Measurements from ENCODE around the gene CREB5.

Gene CREB5

DNA sequence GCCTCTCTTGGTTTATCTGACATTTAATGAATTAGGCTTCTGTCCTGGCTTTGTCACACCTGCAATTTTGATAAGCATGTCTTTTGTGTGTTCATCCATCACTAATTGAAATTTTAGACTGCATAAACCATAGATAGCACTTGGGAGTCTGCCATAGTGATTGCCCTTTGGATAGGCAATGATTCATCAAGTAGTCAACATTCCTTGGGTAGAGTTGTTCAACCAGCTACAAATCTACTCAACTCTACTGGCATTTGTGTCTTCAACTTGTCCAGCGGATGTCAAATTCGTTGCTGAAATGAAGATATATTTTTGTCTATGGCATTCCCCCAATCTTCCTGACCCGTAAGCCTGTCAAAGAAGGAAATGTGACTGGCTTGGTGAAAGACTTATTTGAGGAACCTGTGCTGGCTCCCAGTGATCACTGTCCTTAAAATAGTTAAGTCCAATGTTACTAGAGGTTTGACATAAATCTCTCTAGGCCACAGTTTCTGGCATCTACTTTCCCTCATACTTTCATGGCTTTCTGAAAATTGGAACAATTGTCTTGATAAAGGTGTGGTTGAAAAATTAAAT, 33.7 kb upstream of the CREB5 start:
- ATAC-seq, result no peak
- TF ChIP-seq ARNTL (CRISPR knock-in tag; IDR thresholded peaks at IDR 0.05; ENCODE audit: borderline replicate concordance, low read depth), result no peak
- no peak for TF ChIP-seq GLIS3 (CRISPR knock-in tag; IDR thresholded peaks at IDR 0.05)
- no peak for TF ChIP-seq ZNF70 (CRISPR knock-in tag; IDR thresholded peaks at IDR 0.05)
- TF ChIP-seq ISL1 (CRISPR knock-in tag; IDR thresholded peaks at IDR 0.05), result peak; percentile 50
- TF ChIP-seq RARB (CRISPR knock-in tag; IDR thresholded peaks at IDR 0.05), result no peak

- no peak for ATAC-seq
- TF ChIP-seq ZC3H10 (CRISPR knock-in tag; IDR thresholded peaks at IDR 0.05) (no peak), ZNF70 (CRISPR knock-in tag; IDR thresholded peaks at IDR 0.05) (no peak), BACH2 (CRISPR knock-in tag; IDR thresholded peaks at IDR 0.05; ENCODE audit: borderline replicate concordance) (no peak), ISL1 (CRISPR knock-in tag; IDR thresholded peaks at IDR 0.05) (peak; percentile 28; the same call in 1 of the 2 replicates), PPARA (CRISPR knock-in tag; IDR thresholded peaks at IDR 0.05; ENCODE audit: borderline replicate concordance) (no peak)
These were observed 30.9 kb upstream of the CREB5 start for GRCh38 chr7:28381466-28381865.

- no peak for ATAC-seq
- TF ChIP-seq ZFP3 (CRISPR knock-in tag; IDR thresholded peaks at IDR 0.05) (no peak), ZNF565 (CRISPR knock-in tag; conservative IDR thresholded peaks at IDR 0.05; ENCODE audit: low read depth) (no peak)
These were observed 30.2 kb upstream of the CREB5 start for GRCh38 chr7:28382144-28382543.

DNA sequence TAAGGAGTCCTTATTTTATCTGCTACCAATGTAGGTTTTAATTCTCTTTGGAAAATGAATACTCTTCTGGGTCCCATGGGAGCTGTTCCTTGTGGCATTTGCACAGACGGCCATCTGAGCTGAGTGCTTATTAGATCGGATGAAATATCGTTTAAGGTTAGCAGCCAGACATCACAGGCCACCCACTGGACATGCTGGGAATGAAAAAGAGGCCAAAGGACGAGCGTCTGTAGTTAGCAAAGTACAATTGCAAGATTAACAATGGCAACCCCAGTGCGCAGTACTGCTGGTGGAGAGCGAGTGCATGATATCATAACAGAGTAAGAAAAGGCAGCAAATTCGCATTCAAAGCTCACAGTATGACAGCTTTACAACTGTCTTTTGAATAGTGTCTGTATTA, 28.3 kb upstream of the CREB5 start:
- TF ChIP-seq TSHZ2 (CRISPR knock-in tag; IDR thresholded peaks at IDR 0.05) (no peak), ARNTL (CRISPR knock-in tag; IDR thresholded peaks at IDR 0.05; ENCODE audit: borderline replicate concordance, low read depth) (no peak), OSR1 (CRISPR knock-in tag; IDR thresholded peaks at IDR 0.05) (no peak), ZFP3 (CRISPR knock-in tag; IDR thresholded peaks at IDR 0.05) (no peak), CSDC2 (CRISPR knock-in tag; IDR thresholded peaks at IDR 0.05) (no peak), RARB (CRISPR knock-in tag; IDR thresholded peaks at IDR 0.05) (no peak), CSRNP3 (CRISPR knock-in tag; IDR thresholded peaks at IDR 0.05) (no peak), ISL1 (CRISPR knock-in tag; IDR thresholded peaks at IDR 0.05) (no peak), ZC3H10 (CRISPR knock-in tag; IDR thresholded peaks at IDR 0.05) (no peak), POU6F1 (CRISPR knock-in tag; IDR thresholded peaks at IDR 0.05; ENCODE audit: borderline replicate concordance, low read depth) (no peak), ZNF565 (CRISPR knock-in tag; conservative IDR thresholded peaks at IDR 0.05; ENCODE audit: low read depth) (no peak), ZNF8 (CRISPR knock-in tag; IDR thresholded peaks at IDR 0.05) (no peak), TOX (CRISPR knock-in tag; IDR thresholded peaks at IDR 0.05; ENCODE audit: borderline replicate concordance) (no peak), TCF4 (CRISPR knock-in tag; IDR thresholded peaks at IDR 0.05; ENCODE audit: borderline replicate concordance) (no peak), ZNF70 (CRISPR knock-in tag; IDR thresholded peaks at IDR 0.05) (no peak), SNAI2 (CRISPR knock-in tag; IDR thresholded peaks at IDR 0.05) (no peak), PPARA (CRISPR knock-in tag; IDR thresholded peaks at IDR 0.05; ENCODE audit: borderline replicate concordance) (no peak), GLIS3 (CRISPR knock-in tag; IDR thresholded peaks at IDR 0.05) (no peak)
- ATAC-seq, result no peak; the same call in 2 of the 3 replicates

DNA sequence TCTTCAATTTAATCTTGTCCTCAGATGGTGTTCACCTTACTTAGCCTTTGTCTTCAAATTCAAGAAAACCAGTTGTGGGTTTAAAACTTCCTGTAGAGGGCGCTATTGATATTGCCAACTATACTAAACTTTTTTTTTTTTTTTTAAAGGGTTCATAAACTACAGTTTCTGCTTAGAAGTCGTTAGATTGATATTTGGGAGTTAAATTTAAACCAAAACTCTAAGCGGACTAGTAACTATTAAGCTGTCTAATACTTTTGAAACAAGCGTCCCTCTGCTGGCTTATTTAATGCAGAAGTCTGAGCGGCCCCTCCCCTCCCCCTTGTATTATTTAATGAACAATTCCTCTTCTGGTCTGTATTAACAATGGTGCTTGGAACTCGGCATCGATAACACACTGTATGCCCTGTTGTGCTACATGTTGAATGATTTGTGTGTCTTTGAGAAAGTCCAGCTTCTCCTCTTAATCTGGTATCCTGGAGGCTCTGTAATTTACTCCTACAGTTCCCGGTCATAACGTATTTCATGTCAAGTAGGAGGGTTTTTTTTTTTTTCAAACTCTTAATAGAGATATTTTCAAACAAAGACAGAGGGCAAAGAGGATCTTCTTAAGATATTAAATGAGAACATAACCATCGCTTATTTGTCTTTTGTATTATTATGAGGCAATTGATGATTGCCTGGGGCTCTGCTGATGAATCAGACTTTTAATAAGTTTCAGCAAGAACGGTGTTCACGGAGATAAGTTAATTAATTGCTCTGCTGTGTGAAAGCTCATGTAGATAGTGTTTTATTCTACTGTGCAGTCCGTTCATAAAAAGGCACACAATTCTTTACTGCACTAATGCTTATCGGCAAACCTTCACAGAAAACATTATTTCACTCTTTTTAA, 22.6 kb upstream of the CREB5 start:
- peak; percentile 80 for ATAC-seq
- TF ChIP-seq BACH2 (CRISPR knock-in tag; IDR thresholded peaks at IDR 0.05; ENCODE audit: borderline replicate concordance) (no peak), PPARA (CRISPR knock-in tag; IDR thresholded peaks at IDR 0.05; ENCODE audit: borderline replicate concordance) (no peak), CSDC2 (CRISPR knock-in tag; IDR thresholded peaks at IDR 0.05) (no peak), CSRNP3 (CRISPR knock-in tag; IDR thresholded peaks at IDR 0.05) (no peak)

Data from SK-N-SH treated with all-trans-retinoic acid at 6 μM for 48 hours (cell line).